Neural cell (in vitro differentiated cells): ENCODE results near the gene GPANK1. TPM values are rescaled to one million over a fixed set of nuclear protein-coding genes. Genes with fewer than 3 reads are reported as not detected.

Experiments
- H2AFZ ChIP-seq: fragments of 200-600, 300-800 bp; sonication (generic), shearing (Covaris generic); 2 replicates; pipeline ENCODE4 v1.6.0; 2014; ENCODE audit warnings: low read depth, mild to moderate bottlenecking, antibody characterized with exemption, low read length, moderate library complexity
- H3F3A ChIP-seq: fragments of 200-600 bp; shearing (Covaris generic); 2 replicates; pipeline ENCODE4 v1.6.1; 2016; ENCODE audit warnings: mild to moderate bottlenecking, moderate library complexity, mixed read lengths, antibody characterized with exemption, low read length; ENCODE audit not compliant: insufficient read depth, poor library complexity, severe bottlenecking
- H3K27ac ChIP-seq: fragments of 200-600, 300-800 bp; sonication (generic), shearing (Covaris generic); 2 replicates; pipeline ENCODE4 v1.5.1; 2014; ENCODE audit warnings: mild to moderate bottlenecking, low read length, moderate library complexity
- H3K27me3 ChIP-seq: fragments of 300-800, 200-600 bp; sonication (generic), shearing (Covaris generic); 2 replicates; pipeline ENCODE4 v1.6.0; 2014; ENCODE audit warnings: mild to moderate bottlenecking, low read depth, low read length, moderate library complexity; ENCODE audit not compliant: insufficient read depth
- H3K36me3 ChIP-seq: fragments of 300-800, 200-600 bp; sonication (generic), shearing (Covaris generic); 2 replicates; pipeline ENCODE4 v1.5.1; 2014; ENCODE audit warnings: mild to moderate bottlenecking, antibody characterized with exemption, low read length, moderate library complexity; ENCODE audit not compliant: insufficient read depth
- H3K4me2 ChIP-seq: fragments of 300-800, 200-600 bp; sonication (generic), shearing (Covaris generic); 2 replicates; pipeline ENCODE4 v1.6.0; 2014; ENCODE audit warnings: mild to moderate bottlenecking, low read length
- H3K4me3 ChIP-seq: fragments of 300-800, 200-600 bp; sonication (generic), shearing (Covaris generic); 2 replicates; pipeline ENCODE4 v1.5.1; 2014; ENCODE audit warnings: mild to moderate bottlenecking, low read length, moderate library complexity
- H3K79me2 ChIP-seq: fragments of 200-600 bp; shearing (Covaris generic); replicated peaks from 2 replicates; pipeline ENCODE4 v1.6.0; 2014; ENCODE audit warnings: mild to moderate bottlenecking, low read length, moderate library complexity; ENCODE audit not compliant: insufficient read depth
- H3K9ac ChIP-seq: fragments of 300-800, 200-600 bp; sonication (generic), shearing (Covaris generic); 2 replicates; pipeline ENCODE4 v1.6.1; 2016; ENCODE audit warnings: mild to moderate bottlenecking, low read length, mixed read lengths
- H3K9me2 ChIP-seq: fragments of 200-600 bp; shearing (Covaris generic); 2 replicates; pipeline ENCODE4 v1.6.1; 2016; ENCODE audit warnings: mild to moderate bottlenecking, low read length, mixed read lengths; ENCODE audit not compliant: insufficient read depth
- H3K9me3 ChIP-seq: fragments of 200-600, 300-800 bp; sonication (generic), shearing (Covaris generic); 2 replicates; pipeline ENCODE4 v1.6.1; 2016; ENCODE audit warnings: mild to moderate bottlenecking, mixed run types, low read length, moderate library complexity, mixed read lengths
- H4K20me1 ChIP-seq: fragments of 200-600 bp; shearing (Covaris generic); 2 replicates; pipeline ENCODE4 v1.6.1; 2016; ENCODE audit warnings: mild to moderate bottlenecking, mixed run types; ENCODE audit not compliant: insufficient read depth
- EP300 ChIP-seq: fragments of 450-650 bp; conservative IDR thresholded peaks from 2 replicates; pipeline ENCODE4 v1.6.1; 2014; ENCODE audit warnings: antibody characterized with exemption, mild to moderate bottlenecking, moderate library complexity; ENCODE audit not compliant: poor library complexity, severe bottlenecking
- EZH2 ChIP-seq: fragments of 200-600, 300-800 bp; shearing (Covaris generic), sonication (generic); IDR thresholded peaks from 2 replicates; pipeline ENCODE4 v1.6.1; 2014; ENCODE audit warnings: antibody characterized with exemption, low read length, borderline replicate concordance, mild to moderate bottlenecking; ENCODE audit not compliant: insufficient read depth, poor library complexity, severe bottlenecking
- MXI1 ChIP-seq: fragments of 450-650 bp; conservative IDR thresholded peaks from 2 replicates; pipeline ENCODE4 v1.6.1; 2014; ENCODE audit warnings: antibody characterized with exemption, mild to moderate bottlenecking; ENCODE audit not compliant: poor library complexity, severe bottlenecking
- POLR2AphosphoS5 ChIP-seq: IDR thresholded peaks from 2 replicates; pipeline ENCODE4 v1.6.1; 2012
- RAD21 ChIP-seq: fragments of 450-650 bp; conservative IDR thresholded peaks from 2 replicates; pipeline ENCODE4 v1.6.1; 2014; ENCODE audit warnings: antibody characterized with exemption, mild to moderate bottlenecking, moderate library complexity
- SMC3 ChIP-seq: fragments of 450-650 bp; conservative IDR thresholded peaks from 2 replicates; pipeline ENCODE4 v1.6.1; 2014; ENCODE audit warnings: antibody characterized with exemption, mild to moderate bottlenecking, moderate library complexity; ENCODE audit not compliant: poor library complexity
- TAF1 ChIP-seq: IDR thresholded peaks from 2 replicates; pipeline ENCODE4 v1.6.1; 2012; ENCODE audit warnings: low read depth
- polyA plus RNA-seq: library from polyadenylated mRNA; depleted of rRNA; stranded (reverse); fragments of >200 nt; gene quantifications from 2 replicates; pipeline ENCODE4 v1.2.3, GENCODE V29; 2014
- TF ChIP-seq, protein P1 (sequence below): fragments of 450-650 bp; IDR thresholded peaks from 2 replicates; pipeline ENCODE4 v1.5.1; 2014; ENCODE audit warnings: antibody characterized with exemption, mild to moderate bottlenecking, moderate library complexity; ENCODE audit not compliant: poor library complexity, severe bottlenecking
- TF ChIP-seq, protein P2 (sequence below): IDR thresholded peaks from 2 replicates; pipeline ENCODE4 v1.6.1; 2012; ENCODE audit warnings: borderline replicate concordance

Gene GPANK1
- polyA plus RNA-seq, 1 donor from 2014 or later: 18.4 TPM

DNA sequence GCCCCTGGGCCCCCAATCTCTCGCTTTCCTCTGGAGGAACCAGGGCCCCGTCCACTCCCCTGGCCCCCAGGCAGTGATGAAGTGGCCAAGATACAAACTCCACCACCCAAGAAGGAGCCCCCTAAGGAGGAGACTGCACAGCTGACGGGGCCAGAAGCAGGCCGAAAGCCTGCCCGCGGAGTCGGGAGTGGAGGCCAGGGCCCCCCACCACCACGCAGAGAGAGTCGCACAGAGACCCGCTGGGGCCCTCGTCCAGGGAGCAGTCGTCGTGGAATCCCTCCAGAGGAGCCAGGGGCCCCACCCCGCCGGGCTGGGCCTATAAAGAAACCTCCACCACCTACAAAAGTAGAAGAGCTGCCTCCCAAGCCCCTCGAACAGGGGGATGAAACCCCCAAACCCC lies 33.6 kb downstream of the GPANK1 start:
- H2AFZ ChIP-seq: no peak overlapping the region
- H3K27ac ChIP-seq: no peak overlapping the region
- H3K36me3 ChIP-seq: no peaks in the 10 kb centered on the region
- H3K4me2 ChIP-seq: no peak overlapping the region
- no peaks in the 10 kb centered on the region for H3K9me2 ChIP-seq
- no peak for TF ChIP-seq SMC3
- TF ChIP-seq, protein P1, sequence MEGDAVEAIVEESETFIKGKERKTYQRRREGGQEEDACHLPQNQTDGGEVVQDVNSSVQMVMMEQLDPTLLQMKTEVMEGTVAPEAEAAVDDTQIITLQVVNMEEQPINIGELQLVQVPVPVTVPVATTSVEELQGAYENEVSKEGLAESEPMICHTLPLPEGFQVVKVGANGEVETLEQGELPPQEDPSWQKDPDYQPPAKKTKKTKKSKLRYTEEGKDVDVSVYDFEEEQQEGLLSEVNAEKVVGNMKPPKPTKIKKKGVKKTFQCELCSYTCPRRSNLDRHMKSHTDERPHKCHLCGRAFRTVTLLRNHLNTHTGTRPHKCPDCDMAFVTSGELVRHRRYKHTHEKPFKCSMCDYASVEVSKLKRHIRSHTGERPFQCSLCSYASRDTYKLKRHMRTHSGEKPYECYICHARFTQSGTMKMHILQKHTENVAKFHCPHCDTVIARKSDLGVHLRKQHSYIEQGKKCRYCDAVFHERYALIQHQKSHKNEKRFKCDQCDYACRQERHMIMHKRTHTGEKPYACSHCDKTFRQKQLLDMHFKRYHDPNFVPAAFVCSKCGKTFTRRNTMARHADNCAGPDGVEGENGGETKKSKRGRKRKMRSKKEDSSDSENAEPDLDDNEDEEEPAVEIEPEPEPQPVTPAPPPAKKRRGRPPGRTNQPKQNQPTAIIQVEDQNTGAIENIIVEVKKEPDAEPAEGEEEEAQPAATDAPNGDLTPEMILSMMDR: no peak
- TF ChIP-seq, protein P2, sequence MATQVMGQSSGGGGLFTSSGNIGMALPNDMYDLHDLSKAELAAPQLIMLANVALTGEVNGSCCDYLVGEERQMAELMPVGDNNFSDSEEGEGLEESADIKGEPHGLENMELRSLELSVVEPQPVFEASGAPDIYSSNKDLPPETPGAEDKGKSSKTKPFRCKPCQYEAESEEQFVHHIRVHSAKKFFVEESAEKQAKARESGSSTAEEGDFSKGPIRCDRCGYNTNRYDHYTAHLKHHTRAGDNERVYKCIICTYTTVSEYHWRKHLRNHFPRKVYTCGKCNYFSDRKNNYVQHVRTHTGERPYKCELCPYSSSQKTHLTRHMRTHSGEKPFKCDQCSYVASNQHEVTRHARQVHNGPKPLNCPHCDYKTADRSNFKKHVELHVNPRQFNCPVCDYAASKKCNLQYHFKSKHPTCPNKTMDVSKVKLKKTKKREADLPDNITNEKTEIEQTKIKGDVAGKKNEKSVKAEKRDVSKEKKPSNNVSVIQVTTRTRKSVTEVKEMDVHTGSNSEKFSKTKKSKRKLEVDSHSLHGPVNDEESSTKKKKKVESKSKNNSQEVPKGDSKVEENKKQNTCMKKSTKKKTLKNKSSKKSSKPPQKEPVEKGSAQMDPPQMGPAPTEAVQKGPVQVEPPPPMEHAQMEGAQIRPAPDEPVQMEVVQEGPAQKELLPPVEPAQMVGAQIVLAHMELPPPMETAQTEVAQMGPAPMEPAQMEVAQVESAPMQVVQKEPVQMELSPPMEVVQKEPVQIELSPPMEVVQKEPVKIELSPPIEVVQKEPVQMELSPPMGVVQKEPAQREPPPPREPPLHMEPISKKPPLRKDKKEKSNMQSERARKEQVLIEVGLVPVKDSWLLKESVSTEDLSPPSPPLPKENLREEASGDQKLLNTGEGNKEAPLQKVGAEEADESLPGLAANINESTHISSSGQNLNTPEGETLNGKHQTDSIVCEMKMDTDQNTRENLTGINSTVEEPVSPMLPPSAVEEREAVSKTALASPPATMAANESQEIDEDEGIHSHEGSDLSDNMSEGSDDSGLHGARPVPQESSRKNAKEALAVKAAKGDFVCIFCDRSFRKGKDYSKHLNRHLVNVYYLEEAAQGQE: no peak
- TF ChIP-seq POLR2AphosphoS5: no peak
- no peak for TF ChIP-seq RAD21
- TF ChIP-seq MXI1: no peak
- TF ChIP-seq EZH2: no peak
- no peak for TF ChIP-seq TAF1
- TF ChIP-seq EP300: no peak
- no peaks in the 10 kb centered on the region for H3F3A ChIP-seq
- H3K27me3 ChIP-seq: no peaks in the 10 kb centered on the region
- H3K9me3 ChIP-seq: no peaks in the 10 kb centered on the region
- H3K9ac ChIP-seq: no peak overlapping the region
- peaks cover 9% of the 10 kb centered on the region for H3K79me2 ChIP-seq
- no peaks in the 10 kb centered on the region for H4K20me1 ChIP-seq
- no peak overlapping the region for H3K4me3 ChIP-seq

DNA sequence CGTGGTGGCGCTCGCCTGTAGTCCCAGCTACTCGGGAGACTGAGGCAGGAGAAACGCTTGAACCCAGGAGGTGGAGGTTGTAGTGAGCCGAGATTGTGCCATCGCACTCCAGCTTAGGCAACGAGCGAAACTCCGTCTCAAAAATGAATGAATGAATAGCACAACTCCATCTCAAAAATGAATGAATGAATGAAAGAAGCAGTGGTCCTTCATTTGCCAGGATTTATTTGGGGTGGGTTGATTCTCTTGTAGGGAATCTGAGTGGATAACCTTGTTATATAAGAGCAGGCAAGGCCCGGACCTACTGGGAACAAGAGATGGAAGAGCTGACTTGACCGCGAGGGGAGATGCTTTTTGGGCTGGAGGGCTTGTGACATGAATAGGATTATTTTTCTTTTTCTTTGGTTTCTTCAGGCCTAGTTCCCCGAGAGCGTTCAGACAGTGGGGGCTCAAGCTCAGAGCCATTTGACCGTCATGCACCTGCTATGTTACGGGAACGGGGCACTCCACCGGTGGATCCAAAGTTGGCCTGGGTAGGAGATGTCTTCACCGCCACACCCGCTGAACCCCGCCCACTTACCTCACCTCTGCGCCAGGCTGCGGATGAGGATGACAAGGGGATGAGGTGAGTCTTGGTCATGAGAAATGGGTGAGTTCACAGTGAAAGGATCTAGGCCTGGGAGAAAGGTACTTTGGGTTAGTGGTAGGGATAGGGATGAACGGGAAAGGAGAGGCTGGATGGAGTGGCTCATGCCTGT lies 34.4 kb downstream of the GPANK1 start:
- TF ChIP-seq TAF1 (no peak), MXI1 (no peak), RAD21 (no peak), SMC3 (no peak), POLR2AphosphoS5 (no peak), EZH2 (no peak), EP300 (no peak)
- TF ChIP-seq, protein P2: no peak
- TF ChIP-seq, protein P1: no peak
- H3K36me3 ChIP-seq: peaks cover 5% of the 10 kb centered on the region
- no peak overlapping the region for H3K4me3 ChIP-seq
- H3K27me3 ChIP-seq: no peaks in the 10 kb centered on the region
- H2AFZ ChIP-seq: no peak overlapping the region
- no peaks in the 10 kb centered on the region for H3K9me3 ChIP-seq
- no peak overlapping the region for H3K4me2 ChIP-seq
- H3K9me2 ChIP-seq: no peaks in the 10 kb centered on the region
- peaks cover 15% of the 10 kb centered on the region for H3K79me2 ChIP-seq
- no peak overlapping the region for H3K27ac ChIP-seq
- H3F3A ChIP-seq: no peaks in the 10 kb centered on the region
- no peaks in the 10 kb centered on the region for H4K20me1 ChIP-seq
- no peak overlapping the region for H3K9ac ChIP-seq
